Stimulated activated CD4-positive, alpha-beta T cell treated with anti-CD3 and anti-CD28 coated beads, Interleukin-12 subunit alpha, Interleukin-12 subunit beta, amount 100 ng/mL, for 4 hours (primary cell): ENCODE data around the gene NCDN.

Experiments
- DNase-seq: peaks from one replicate; pipeline ENCODE4 v3.0.0-alpha.2; 2020

The NCDN gene, protein sequence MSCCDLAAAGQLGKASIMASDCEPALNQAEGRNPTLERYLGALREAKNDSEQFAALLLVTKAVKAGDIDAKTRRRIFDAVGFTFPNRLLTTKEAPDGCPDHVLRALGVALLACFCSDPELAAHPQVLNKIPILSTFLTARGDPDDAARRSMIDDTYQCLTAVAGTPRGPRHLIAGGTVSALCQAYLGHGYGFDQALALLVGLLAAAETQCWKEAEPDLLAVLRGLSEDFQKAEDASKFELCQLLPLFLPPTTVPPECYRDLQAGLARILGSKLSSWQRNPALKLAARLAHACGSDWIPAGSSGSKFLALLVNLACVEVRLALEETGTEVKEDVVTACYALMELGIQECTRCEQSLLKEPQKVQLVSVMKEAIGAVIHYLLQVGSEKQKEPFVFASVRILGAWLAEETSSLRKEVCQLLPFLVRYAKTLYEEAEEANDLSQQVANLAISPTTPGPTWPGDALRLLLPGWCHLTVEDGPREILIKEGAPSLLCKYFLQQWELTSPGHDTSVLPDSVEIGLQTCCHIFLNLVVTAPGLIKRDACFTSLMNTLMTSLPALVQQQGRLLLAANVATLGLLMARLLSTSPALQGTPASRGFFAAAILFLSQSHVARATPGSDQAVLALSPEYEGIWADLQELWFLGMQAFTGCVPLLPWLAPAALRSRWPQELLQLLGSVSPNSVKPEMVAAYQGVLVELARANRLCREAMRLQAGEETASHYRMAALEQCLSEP

DNA sequence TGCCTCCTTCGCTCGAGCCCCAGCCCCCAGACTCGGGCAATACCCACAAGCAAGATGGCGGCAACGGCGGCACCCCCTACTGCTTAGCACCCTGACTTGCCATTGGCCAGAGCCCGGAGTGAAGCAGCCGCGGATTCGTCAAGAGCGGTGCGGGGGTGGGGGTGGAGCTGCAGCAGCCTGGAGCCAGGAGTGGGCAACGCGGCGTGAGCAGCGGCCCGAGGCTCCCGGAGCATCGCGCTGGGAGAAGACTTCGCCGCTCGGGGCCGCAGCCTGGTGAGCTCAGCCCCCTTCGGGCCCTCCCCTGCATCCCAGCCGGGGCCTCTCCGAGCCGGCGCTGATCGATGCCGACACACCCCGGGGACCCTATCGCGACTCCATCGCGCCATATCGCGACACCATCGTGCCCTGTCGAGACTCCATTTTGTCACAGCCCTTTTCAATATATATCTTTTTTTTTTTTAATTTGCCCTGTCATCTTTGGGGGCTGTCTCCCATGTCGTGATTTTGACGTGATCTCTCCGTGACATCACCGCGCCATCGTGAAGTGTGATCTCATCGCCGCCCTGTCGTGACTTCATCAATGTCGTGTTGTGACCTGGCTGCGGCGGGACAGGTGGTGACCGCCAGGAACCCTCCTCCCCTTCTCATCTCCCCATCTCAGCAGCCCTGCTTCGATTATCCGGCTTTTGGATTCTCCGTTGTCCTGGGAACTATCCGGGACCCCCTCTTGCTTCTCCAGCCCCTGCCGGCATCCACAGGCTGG, at the start of gene NCDN:
TSS of gene NCDN (plus strand) at position 189 of the 763 bp plus-strand sequence. CDS start at position 581, 392 bp downstream.
- peak; percentile 93 for DNase-seq

DNA sequence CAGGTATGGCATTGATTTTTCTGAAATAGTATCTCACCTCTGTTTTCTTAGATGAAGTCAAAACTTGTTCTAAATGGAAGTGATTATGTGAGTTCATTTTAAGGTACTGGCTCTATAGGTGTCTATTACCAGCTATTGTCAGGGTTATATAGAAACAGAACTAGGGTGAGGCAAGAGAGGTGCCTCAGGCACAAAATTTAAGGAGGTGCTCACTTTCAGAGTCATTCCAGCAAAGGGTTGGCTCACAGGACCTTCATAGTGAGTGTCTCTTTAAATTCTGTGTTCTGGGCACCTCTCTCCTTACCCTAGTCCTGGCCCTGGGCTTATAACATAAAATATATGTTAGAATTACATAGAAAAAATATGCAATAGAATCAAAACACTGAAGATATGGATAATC, 49.7 kb upstream of the NCDN start:
- DNase-seq, result no peak

DNA sequence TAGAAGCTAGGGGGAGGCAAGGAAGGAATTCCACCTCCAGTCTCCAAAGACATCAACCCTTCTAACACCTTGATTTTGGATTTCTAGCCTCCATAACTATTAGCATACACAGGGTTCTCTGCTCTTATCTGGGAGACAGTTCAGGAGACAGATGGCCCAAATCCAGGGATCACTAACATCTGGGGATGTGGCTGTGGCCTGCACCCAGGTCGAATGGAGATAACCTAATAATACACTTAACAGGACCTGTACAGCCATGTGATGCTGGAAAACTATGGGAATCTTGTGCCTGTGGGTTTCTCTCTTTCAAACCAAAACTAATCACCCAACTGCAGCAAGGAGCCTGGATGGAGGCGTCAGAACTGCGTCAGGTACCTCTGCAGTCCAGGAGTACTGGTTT, 48.0 kb upstream of the NCDN start:
- no peak for DNase-seq

DNA sequence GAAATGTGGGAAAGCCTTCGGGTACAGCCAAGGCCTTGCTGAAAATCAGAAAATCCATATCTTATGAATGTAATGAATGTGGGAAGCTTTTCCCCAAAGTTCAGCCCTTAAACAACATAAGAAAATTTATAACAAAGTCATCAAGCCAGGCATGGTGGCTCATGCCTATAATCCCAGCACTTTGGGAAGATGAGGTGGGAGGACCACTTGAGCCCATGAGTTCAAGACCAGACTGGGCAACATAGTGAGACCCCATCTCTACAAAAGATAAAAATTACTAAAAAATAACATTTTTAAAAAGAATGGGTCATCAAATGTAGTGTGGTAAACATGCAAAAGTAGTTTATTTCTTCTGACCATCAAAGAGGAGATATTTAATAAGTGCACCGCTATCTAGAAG, 46.3 kb upstream of the NCDN start:
- DNase-seq, result no peak

DNA sequence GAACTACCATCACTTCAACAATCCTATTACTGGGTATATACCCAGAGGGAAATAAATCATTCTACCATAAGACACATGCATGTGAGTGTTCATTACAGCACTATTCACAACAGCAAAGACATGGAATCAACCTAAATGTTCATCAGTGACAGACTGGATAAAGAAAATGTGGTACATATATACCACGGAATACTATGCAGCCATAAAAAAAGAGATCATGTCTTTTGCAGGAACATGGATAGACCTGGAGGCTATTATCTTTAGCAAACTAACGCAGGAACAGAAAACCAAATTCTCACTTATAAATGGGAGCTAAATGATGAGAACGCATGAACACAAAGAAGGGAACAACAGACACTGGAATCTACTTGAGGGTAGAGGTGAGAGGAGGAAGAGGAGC, 39.4 kb upstream of the NCDN start:
- DNase-seq, result no peak

DNA sequence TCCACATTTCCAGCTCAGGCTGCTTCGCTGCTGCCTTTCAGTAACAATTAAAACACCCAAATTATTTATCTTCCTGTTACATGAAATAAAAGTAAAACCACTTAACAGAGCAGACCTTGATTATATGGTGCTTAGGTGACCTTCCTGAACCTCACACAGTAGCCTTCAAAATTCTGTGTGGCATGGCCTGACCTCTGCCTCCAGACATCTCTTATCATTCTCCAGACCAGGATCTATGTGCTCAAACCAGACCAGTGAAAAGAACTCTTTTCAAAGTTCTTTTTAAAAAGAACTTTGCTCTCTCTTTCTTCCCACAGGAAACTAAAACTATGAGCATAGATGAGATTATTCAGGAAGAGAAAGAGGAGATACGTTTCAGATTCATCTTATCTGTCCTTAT, 38.2 kb upstream of the NCDN start:
- DNase-seq, result no peak

DNA sequence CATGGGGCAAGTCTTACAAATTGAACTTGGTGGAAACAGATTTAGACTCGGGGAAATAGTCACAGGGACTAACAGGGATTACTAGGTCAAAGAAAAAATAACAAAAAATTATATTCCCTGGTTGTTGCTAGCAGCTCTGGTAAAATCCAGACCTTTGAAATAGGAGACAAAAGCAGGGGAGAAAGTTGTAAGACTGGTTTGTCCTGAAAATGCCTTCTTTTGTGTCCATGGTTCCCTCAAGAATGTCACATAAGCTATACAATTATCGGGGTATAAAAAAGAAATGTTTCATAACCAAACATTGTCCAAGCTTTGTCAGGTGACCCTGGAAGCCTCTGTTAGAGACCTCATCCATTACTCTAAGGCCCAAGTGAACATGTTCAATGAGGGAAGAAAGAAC, 33.5 kb upstream of the NCDN start:
- DNase-seq, result no peak

DNA sequence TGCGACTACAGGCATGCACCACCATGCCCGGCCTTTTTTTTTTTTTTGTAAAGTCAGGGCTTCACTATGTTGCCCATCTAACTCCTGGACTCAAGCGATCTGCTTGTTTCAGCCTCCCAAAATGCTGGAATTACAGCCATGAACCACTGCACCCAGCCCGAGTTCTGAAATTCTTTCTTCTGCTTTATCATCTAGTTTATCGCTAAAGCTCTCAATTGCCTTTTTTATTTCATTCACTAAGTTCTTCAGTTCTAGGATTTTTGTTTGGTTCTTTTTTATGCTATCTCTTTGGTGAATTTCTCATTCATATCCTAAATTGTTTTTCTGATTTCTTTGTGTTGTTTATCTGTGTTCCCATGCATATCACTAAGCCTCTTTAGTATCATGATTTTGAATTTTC, 27.4 kb upstream of the NCDN start:
- no peak for DNase-seq

DNA sequence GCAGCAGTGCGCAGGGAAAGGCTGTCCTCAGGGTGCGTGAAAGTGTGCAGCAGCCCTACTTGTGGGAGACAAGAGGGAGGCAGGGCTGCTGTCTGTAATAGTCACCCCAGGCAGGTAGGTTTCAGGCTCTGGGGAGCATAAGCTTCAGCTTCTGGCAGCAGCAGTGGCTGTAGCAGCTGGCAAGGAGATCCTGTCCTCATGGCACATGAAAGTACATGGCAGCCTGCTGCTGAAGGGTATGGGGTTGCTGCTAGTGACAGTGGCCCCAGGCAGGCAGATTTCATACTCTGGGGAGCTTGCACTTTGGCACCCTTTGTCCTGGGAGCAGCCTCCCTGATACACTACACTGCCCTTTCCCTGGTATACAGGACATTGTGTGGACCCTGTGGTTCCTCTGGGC, 26.7 kb upstream of the NCDN start:
- DNase-seq, result no peak

DNA sequence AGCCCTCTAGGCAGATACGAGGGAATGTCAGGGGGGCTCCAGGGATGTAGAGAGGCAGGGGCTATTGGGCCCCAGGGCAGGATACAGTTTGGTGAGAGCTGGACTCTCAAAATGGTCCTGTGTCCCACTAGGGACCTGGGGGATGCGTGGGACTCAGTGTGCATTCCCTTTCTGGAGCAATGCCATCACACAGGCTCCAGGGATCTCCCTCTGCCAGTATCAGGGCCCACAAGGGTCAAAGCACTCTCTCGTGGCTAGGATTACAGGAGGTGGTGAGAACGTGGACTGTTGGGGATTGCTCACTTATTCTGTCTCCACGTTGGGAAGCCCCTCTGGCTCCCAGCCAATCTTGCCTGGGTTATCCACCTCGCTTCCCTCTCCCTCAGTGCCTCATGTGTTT, 26.2 kb upstream of the NCDN start:
- no peak for DNase-seq

DNA sequence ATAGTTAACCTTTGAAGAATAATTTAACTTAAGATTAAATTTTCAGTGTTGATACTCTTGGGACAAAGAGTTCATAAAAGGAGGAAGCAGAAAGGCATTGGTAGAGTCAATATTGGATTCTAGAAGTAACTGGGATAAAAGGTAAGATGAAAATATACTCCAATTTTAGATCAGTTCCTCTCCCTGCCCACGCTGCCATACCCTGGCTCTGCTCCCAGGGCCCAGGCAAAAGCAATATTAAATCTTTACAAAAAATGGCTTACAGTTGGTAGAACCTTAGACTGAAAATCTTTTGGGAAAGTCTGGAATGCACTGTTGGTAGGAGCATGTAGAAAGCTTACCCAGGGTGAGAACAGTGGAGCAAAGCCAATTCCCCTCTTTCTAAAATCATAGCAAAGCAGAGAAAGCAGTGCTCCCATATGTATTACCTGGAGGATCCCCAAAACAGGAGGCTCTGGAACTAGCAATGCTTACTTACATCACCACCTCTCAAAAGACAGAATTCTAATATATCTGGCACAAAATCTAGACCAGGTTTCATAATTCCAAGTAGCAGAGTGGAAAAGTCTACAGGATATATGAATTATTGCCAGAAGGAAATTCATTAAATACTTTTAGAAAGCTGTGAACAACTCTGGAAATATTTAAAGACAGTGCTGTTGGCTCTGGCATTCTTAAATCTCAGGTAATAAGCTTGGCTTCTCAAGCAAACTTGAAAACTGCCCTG, 24.9 kb upstream of the NCDN start:
- DNase-seq, result no peak

DNA sequence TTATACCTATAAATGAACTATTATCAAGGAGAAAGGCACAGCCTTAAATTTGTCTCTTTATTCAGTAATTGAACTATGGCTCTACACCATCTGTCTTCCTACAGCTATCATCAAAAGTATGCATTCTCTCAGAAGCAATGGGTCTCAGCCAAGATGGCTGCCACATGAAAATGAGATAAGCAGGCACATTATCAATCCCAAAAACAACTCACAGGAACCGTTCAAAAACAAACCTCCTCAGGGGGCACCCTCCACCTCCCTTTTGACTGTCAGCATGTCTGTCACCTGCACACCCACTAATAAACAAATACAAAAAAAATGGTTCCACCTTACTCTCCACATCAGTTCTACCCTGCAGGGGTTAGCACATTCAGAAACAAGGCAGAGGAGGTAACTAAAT, 24.0 kb upstream of the NCDN start:
- no peak for DNase-seq

DNA sequence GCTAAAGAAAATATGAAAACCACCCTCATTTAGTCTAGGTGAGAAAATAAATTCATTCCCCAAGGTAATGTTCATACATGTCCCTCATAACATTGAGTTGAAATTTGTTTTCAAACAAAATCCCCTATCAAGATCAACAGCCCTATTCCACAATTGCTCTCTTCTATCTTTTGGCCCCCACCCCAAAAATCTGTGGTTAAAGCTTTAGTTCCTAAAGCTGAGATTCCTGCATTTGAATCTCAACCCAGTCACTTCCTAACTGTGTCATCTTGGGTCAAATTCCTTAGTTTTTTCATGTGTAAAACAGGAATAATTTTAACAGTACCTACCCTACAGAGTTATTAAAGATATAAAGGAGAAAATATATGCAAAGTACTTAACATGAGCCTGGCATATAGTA, 22.4 kb upstream of the NCDN start:
- DNase-seq, result no peak

DNA sequence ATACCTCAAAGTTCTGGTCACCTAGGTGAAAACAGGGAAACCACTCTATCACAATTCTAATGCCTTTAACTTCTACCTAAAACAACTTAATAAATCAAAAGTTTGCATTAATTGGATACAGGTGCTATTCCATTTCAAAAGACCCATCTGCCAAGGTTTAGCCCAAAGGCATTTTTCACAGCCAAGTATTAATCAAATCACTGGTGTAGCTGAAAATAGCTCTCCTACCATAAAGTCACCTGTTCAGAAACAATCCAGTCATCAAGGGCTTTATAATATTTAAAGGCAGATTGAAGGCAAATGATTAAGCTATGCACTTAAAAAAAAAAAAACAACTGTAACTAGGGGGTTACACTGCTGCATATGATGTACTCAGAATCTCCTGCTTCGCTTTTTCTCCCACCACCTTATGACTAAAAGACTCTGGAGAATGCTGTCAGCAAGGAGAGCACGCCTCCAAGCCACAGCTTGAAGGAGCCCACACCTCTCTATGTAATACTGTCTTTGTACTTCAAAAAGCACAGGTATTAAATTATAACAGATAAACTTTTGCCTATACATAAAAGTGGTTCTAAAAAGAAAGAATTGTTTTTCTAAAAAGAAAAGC, 20.9 kb upstream of the NCDN start:
- no peak for DNase-seq

DNA sequence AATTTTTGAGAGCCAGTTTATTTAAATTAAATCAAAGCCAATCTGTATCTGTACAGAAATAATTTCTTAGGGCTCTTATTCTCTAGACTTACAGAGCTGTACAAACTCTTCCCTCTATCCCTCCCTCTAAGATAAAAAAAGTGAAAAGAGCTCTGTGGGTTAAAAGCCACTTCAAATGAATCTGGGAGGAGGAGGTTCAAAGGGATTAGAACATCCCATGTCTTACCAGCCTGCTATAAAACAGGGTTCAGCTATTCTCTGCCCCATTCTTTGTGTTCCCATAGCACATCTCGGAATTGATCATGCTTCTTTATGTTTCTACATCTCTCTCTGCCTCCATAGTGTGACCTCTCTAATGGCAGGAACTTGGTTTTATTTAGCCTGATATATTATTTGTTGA, 19.8 kb upstream of the NCDN start:
- DNase-seq, result no peak

DNA sequence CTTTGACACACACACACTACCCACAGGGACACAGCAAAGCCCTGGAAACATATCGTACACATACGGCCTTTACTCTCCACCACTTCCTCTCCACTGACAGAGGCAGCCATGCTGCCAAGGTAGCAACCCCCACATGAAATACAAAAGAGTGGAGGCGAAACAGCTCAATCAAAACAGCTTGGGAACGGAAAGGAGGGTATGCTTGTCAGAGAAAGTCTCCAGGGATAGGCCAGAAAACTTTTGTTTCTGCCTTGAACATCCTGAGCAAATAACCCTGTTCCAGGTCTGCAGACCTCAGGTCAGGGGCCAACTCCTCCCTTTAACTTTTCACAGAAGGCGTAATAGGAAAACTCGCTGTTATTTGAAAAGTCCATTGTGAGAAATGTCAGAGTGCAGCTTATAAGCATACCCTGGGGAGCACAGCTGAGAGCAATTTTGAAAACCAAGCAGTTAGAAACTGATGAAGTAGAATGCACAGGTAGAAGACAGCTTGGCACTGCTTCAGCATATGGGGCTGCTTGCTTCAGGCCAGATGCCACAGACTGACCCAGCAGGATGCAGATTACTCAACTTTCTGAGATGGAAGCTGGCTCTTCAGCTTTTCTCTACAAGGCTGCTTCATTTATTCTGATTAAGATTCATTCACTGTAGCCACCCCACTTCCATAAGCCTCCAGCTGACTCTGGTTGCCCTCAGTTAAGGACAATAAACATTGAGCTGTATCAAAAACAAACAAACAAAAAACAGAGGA, 18.4 kb upstream of the NCDN start:
- DNase-seq, result no peak

DNA sequence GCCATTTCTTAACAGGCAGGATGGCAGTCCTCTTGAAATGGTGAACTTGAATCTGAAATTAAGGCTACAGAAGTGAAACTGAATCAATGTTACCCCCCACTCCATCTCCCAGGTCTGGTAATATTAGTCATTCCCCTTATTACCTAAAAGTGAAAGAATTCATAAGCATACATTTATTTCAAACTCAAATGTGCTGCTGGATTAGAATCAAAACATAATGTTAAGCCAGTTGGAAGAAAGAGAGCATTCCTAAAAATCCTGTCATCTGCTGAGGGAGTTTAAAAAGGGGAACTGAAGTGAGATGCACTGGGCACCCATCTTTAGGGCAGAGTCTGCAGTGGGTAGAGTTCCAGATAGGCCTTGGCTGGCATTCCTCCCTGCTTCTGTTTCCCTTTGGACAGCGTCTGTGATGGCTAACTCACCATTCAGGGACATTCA, 17.8 kb upstream of the NCDN start:
- no peak for DNase-seq

DNA sequence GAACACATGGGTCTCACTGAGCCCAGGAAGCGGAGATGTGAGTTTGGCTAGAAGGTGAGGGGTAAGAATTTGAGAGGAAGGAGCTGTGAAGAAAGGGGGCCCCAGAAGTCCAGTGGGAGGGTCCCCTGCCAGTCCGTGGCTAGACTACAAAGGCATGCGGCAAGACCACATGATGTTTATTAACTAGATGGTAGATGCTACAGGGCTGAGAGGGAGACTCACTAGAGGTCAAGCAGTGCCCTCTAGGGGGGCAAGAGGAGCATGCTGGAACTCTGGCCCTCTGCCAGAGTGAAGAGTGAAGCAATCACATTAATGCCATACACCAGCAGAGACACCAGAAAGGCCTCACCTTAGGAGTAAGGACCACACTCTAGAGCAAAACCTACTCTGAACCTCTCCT, 12.6 kb upstream of the NCDN start:
- DNase-seq, result no peak

DNA sequence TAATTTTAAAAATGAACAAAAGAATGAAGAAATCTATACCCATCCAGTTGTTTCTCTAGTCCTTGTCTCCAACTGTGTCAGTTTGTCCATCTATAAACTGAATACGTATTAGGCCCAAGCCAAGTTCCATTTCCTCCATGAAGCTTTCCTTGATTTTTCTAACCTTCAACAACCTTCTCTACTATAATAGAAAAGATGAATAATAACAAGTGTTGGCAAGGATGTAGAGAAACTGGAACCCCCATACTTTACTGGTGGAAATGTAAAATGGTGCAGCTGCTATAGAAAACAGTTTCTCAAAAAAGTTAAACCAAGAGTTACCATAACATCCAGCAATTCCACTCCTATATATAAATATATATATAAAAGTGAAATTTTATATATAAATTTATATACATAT, 11.0 kb upstream of the NCDN start:
- DNase-seq, result no peak

DNA sequence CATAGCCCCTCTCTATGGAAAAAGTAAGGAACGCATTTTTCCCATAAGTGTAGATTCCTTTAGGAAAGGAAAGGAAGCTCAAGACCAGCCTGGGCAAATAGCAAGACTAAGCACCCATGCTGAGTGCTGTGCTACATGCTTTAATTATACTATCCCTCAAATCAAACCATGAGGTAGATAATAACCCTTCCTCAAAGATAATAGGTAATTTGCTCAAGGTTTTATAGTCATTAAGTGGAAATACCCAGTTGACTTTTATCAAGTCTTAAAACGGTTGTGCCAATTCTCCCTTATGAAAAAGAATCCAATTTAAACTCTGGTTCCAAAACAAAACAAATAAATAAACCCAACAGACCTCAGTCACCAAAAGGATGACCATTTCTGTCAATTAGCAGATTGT, 3.7 kb upstream of the NCDN start:
- no peak for DNase-seq

DNA sequence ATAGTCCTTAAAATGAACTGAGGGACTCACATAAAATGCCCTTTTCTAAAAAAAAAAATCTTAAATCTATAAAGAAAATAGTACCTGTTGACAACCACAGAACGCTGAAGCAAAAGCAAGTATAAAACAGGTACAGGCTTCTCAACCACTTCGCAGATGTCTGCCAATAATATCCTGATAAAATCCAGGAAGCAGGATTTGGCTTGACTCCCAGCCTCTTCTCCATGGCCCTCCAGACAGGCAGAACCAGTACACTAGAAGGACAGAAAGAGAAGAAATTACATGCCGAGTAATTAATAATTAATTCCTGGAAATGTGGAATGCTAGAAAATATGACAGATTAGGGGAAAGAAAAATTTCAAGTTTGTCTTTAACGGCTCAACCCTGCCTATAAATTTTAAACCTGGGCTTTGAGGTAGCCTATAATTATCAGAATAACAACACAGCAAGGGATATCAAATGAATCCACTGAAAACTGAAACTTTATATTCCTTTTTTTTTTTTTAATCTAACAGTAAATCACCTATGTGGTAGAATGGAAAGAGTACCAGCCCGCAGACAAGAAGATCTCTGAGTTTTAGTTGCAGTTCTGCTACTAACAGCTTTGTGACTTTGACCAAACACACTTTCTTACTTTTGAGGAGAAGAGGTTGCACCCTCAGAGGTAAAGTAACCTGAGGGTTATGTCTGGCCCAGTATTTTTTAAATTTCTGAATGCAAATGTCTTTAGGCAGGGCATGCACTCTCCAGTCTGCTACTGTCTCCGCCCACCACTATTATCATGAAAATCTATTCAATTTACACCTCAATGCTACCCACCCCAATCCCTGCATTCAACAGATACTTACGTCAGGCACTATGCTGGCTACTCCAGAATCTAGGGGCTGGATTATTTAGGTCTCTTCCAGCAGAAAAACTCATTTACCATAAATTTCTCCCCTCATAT, 3.1 kb upstream of the NCDN start:
- DNase-seq, result no peak
